K562 (cell line): ENCODE results near the gene SNX9. TPM values are rescaled to one million over a fixed set of nuclear protein-coding genes. Genes with fewer than 3 reads are reported as not detected.

Source experiments
- CREB3 ChIP-seq: fragments of 450-650 bp; conservative IDR thresholded peaks from 2 replicates; pipeline ENCODE4 v1.6.1; 2016; ENCODE audit warnings: missing genetic modification characterization, low read depth, mild to moderate bottlenecking, missing compliant biosample characterization, moderate library complexity
- ESRRA ChIP-seq: fragments of 450-650 bp; IDR thresholded peaks from 2 replicates; pipeline ENCODE4 v1.6.1; 2014; ENCODE audit warnings: low read depth, mild to moderate bottlenecking, moderate library complexity, borderline replicate concordance
- FIP1L1 ChIP-seq: fragments of 200-400 bp; formaldehyde crosslinking; IDR thresholded peaks from 2 replicates; pipeline ENCODE4 v1.6.1; 2018; ENCODE audit warnings: mild to moderate bottlenecking, low read depth, low read length; ENCODE audit not compliant: poor library complexity, severe bottlenecking
- GTF3C2 ChIP-seq: IDR thresholded peaks from 3 replicates; pipeline ENCODE4 v1.6.1; 2011; ENCODE audit warnings: borderline replicate concordance, mild to moderate bottlenecking, moderate library complexity; ENCODE audit not compliant: insufficient read length; ENCODE audit errors: extremely low read depth
- KLF6 ChIP-seq: fragments of 250-450 bp; sonication (Bioruptor Pico); IDR thresholded peaks from 2 replicates; pipeline ENCODE4 v1.4.0; 2020; ENCODE audit warnings: mild to moderate bottlenecking, moderate library complexity, borderline replicate concordance
- MED1 ChIP-seq: sonication (generic); formaldehyde crosslinking; IDR thresholded peaks from 2 replicates; pipeline ENCODE4 v1.8.1; 2023; ENCODE audit warnings: missing genetic modification reagents, borderline replicate concordance
- PHTF2 ChIP-seq: fragments of 250-450 bp; sonication (Bioruptor Pico); IDR thresholded peaks from 2 replicates; pipeline ENCODE4 v1.5.0; 2021; ENCODE audit warnings: mild to moderate bottlenecking
- PRDM10 ChIP-seq: fragments of 450-650 bp; IDR thresholded peaks from 2 replicates; pipeline ENCODE4 v1.6.1; 2018; ENCODE audit not compliant: partially characterized antibody
- RBM25 ChIP-seq: fragments of 200-400 bp; formaldehyde crosslinking; IDR thresholded peaks from 2 replicates; pipeline ENCODE4 v1.6.1; 2018; ENCODE audit warnings: low read length, low read depth, moderate library complexity; ENCODE audit not compliant: severe bottlenecking
- SRSF9 ChIP-seq: fragments of 200-400 bp; formaldehyde crosslinking; IDR thresholded peaks from 2 replicates; pipeline ENCODE4 v1.6.1; 2017; ENCODE audit warnings: low read depth, low read length, borderline replicate concordance
- TARDBP ChIP-seq: fragments of 450-650 bp; IDR thresholded peaks from 2 replicates; pipeline ENCODE4 v1.6.1; 2016
- THRA ChIP-seq: fragments of 450-650 bp; IDR thresholded peaks from 2 replicates; pipeline ENCODE4 v1.6.1; 2017; ENCODE audit warnings: mild to moderate bottlenecking, moderate library complexity
- ZFPM2 ChIP-seq: fragments of 250-450 bp; sonication (Bioruptor Pico); IDR thresholded peaks from 2 replicates; pipeline ENCODE4 v1.5.1; 2022; ENCODE audit warnings: mild to moderate bottlenecking
- ZKSCAN1 ChIP-seq: fragments of 150-350 bp; IDR thresholded peaks from 2 replicates; pipeline ENCODE4 v1.6.1; 2016; ENCODE audit warnings: low read depth, low read length
- polyA plus RNA-seq, 8 experiments: library from polyadenylated mRNA; depleted of rRNA in 4 of 8; stranded (reverse) in 5 of 8; unstranded in 3 of 8; fragments of >200 nt; fragmentation: Nextera tagmentation in 2 of 8; fragmentation: Illumina TruSeq in 1 of 8; extraction: Ambion mirVana in 2 of 8; extraction: Trizol in 1 of 8; gene quantifications; 2 replicates each; pipeline versions ENCODE4 v1.2.1 to v1.2.3, GENCODE V29; 2011 to 2014; ENCODE audit warnings: inconsistent platforms in 1 of 8, missing spikeins in 1 of 8
- total RNA-seq, 7 experiments: library from RNA; depleted of rRNA in 6 of 7; stranded (reverse); fragments of >200 nt in 6 of 7; fragmentation: Illumina TruSeq in 2 of 7; extraction: Trizol in 2 of 7; gene quantifications; 2 replicates each; pipeline versions ENCODE4 v1.2.1 to v1.2.3, GENCODE V29; 2011 to 2021; ENCODE audit warnings: low replicate concordance in 1 of 7

SNX9 gene
- total and polyA plus RNA-seq, 9 of the 15 experiments (the other 6 are each of a cell fraction or from before 2014, with no cell fraction given) = 6.0 to 81.7 (median 57.1) TPM

DNA sequence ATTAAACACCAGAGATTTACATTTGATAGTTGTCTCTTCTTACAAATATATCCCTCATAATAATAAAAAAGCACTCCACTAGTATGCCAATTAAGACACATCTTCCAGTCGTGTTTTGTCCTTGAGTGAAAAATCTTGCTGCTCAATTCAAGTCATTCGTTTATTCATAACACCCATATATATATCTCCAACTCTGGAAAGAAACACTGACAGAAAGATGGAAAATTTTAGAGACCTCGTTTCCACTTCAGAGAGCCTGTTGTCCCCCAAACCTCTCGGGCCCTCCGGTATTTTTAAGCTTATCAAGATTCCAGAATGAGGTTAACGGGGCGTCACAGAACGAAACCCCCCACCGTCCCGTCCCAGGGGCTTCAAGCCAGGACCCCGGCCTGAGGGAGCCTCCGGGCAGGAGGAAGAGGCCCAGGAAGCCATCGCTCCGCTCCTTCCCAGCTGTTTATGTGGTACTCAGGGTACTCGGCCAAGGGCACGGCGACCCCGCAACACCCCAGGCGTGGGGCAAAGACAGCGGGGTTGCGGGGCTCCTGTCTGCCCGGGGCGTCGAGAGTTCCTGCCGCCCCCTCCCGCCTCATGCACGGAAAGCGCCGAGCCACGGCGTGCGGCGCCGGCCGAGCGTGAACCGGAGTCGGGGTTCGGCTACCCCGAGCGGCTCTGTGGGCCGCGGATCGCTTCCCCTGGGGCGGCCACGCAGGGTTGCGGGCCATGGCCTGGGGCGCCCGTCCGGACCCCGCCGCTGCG, 623 bp upstream of the SNX9 start (continued):
- TF ChIP-seq PRDM10 (no peak), RBM25 (no peak), SRSF9 (no peak), MED1 (CRISPR knock-in tag) (no peak; the same call in 1 of the 2 replicates), CREB3 (tag) (peak; percentile 79; the same call in 1 of the 2 replicates), FIP1L1 (no peak), THRA (no peak), ZKSCAN1 (no peak), ZFPM2 (no peak), PHTF2 (no peak), GTF3C2 (no peak), KLF6 (CRISPR knock-in tag) (peak; percentile 41; the same call in 1 of the 2 replicates), ESRRA (0 out of 2 replicates have a peak, but pooled peaks have one; percentile 30), TARDBP (0 out of 2 replicates have a peak, but pooled peaks have one; percentile 30)
